Activated CD4-positive, alpha-beta memory T cell treated with anti-CD3 and anti-CD28 coated beads for 36 hours (primary cell): ENCODE data around the gene INMT. TPM values are rescaled to one million over a fixed set of nuclear protein-coding genes. Genes with fewer than 3 reads are reported as not detected.
"Not testable (repeated sequence)": the region's sequence is repeated elsewhere in the genome, so short reads cannot be mapped to it uniquely, and the experiment has no call there.

Source experiments
- CTCF ChIA-PET: fragments of 350-600 bp; sonication (Branson Sonifier 250); formaldehyde crosslinking; loops from one replicate; lab custom pipeline; 2021; ENCODE audit warnings: antibody characterized with exemption, inconsistent platforms; lab: Charles Lee
- POLR2A ChIA-PET: fragments of 350-600 bp; sonication (Branson Sonifier 250); formaldehyde crosslinking; loops from one replicate; lab custom pipeline; 2021; ENCODE audit warnings: antibody characterized with exemption; lab: Charles Lee
- DNase-seq: peaks from one replicate; pipeline ENCODE4 v3.0.0-alpha.2; 2020
- H3K27ac Mint-ChIP-seq: one replicate; pipeline ENCODE4 v1.8.0; 2021; ENCODE audit warnings: mixed read lengths
- H3K27me3 Mint-ChIP-seq: one replicate; pipeline ENCODE4 v1.8.0; 2021; ENCODE audit warnings: mixed read lengths
- H3K36me3 Mint-ChIP-seq: one replicate; pipeline ENCODE4 v1.8.0; 2021; ENCODE audit warnings: mixed read lengths
- H3K4me1 Mint-ChIP-seq: one replicate; pipeline ENCODE4 v1.8.0; 2021; ENCODE audit warnings: low read depth, mixed read lengths
- H3K4me3 Mint-ChIP-seq: one replicate; pipeline ENCODE4 v1.8.0; 2021; ENCODE audit warnings: mild to moderate bottlenecking, mixed read lengths
- H3K9me3 Mint-ChIP-seq: one replicate; pipeline ENCODE4 v1.8.0; 2021; ENCODE audit warnings: mixed read lengths
- intact Hi-C: fragments of 100-400 bp; cut with micrococcal nuclease; formaldehyde crosslinking; loops from one replicate; pipeline ENCODE4 v1.15.1; 2023
- total RNA-seq, 2 experiments: library from RNA; stranded (reverse); gene quantifications; one replicate each; pipeline ENCODE4 v1.2.3, GENCODE V29; 2021

The INMT gene
- total RNA-seq, 2 experiments from 2014 or later = not detected

DNA sequence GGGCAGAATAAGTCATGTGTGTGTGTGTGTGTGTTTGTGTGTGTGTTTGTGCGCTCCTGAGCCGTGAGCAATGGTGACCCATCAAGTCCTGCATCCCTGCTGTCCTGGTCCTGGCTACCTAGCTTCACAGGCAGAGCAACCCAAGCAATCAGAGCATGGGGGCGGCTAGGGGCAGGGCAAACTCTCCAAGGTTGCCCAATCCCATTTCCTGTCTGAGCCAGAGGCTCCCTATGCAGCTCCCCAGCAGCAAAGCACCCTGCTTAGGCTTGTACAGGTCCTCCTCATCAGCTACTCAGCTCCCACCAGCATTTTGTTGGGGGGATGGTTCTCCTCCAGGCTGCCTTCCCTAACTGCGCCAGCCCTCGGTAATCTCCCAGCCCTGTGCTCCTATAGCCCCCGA is 38.5 kb upstream of the INMT start:
- peaks cover 17% of the 10 kb centered on the region for H3K36me3 Mint-ChIP-seq
- intact Hi-C loops = no loop called here
- no peaks in the 10 kb centered on the region for H3K27me3 Mint-ChIP-seq
- H3K4me1 Mint-ChIP-seq = no peaks in the 10 kb centered on the region
- ChIA-PET CTCF (no interaction called here), POLR2A (no interaction called here)
- H3K4me3 Mint-ChIP-seq = no peak overlapping the region
- H3K27ac Mint-ChIP-seq = no peak overlapping the region
- H3K9me3 Mint-ChIP-seq = peaks cover 16% of the 10 kb centered on the region
- DNase-seq = no peak

DNA sequence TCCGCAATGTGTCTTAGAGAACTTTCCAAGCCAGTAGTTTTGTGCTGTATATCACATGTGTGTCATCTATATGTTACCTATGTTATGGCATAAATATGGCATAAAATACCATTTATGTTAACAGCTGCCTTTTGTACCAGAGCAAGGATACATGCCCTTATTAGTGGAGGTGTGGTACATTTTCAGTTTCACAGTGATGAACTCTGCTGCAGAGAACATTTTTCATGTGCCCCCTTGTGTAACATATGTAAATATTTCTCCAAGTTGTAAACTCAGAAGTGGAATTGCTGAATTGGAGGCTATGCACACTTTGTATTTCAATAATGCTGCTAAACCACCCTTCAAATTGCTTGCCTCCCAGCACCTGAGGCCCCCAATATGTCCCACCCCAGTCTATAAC is 37.8 kb upstream of the INMT start:
- CTCF ChIA-PET = no interaction called here
- H3K36me3 Mint-ChIP-seq = peaks cover 24% of the 10 kb centered on the region
- POLR2A ChIA-PET = no interaction called here
- H3K4me3 Mint-ChIP-seq = no peak overlapping the region
- H3K27ac Mint-ChIP-seq = no peak overlapping the region
- DNase-seq = no peak
- no peaks in the 10 kb centered on the region for H3K27me3 Mint-ChIP-seq
- no peaks in the 10 kb centered on the region for H3K4me1 Mint-ChIP-seq
- intact Hi-C loops = no loop called here
- peaks cover 23% of the 10 kb centered on the region for H3K9me3 Mint-ChIP-seq

DNA sequence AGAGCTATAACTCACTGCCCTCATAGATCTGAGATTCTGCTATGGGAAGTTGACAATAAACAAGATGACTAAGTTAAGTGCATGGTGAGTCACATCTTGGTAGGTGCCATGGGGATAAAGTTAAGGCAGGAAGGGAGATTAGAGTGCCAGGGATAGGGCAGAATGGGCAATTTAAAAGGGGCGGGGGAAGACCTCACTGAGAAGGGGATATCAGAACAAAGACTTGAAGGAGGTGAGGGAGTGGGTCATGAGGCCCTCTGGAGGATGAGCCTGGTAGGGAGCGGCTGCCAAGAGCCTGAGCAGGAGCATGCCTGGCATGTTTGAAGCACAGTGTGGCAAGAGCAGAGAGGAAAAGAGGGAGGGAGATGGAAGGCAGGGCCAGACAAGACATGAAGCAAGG is 34.8 kb upstream of the INMT start:
- CTCF ChIA-PET = interaction anchor here (0.8 kb wide), 1 partner anchor 24 kb away, joined by 3 read pairs; no protein-coding TSS in a partner anchor
- Mint-ChIP-seq H3K36me3 (peaks cover 36% of the 10 kb centered on the region), H3K27me3 (no peaks in the 10 kb centered on the region), H3K4me1 (no peaks in the 10 kb centered on the region), H3K4me3 (no peak overlapping the region), H3K9me3 (peaks cover 31% of the 10 kb centered on the region), H3K27ac (no peak overlapping the region)
- intact Hi-C loops = no loop called here
- POLR2A ChIA-PET = no interaction called here
- no peak for DNase-seq

DNA sequence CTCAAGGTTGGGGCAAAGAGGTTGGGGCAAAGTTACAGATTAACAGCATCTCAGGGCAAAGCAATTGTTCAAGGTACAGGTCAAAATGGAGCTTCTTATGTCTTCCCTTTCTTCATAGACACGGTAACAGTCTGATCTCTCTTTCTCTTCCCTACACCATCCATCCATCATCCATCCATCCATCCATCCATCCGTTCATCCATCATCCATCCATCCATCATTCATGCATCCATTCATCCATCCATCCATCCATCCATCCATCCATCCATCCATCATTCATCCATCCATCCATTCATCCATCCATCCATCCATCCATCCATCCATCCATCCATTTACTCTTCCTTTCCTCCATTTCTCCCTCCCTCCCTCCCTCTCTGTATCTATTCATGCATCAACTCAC is 32.5 kb upstream of the INMT start:
- DNase-seq, intact Hi-C loops, H3K4me1 Mint-ChIP-seq, POLR2A ChIA-PET, H3K27ac Mint-ChIP-seq, CTCF ChIA-PET, H3K27me3 Mint-ChIP-seq, H3K4me3 Mint-ChIP-seq: not testable (repeated sequence)
- Mint-ChIP-seq H3K36me3 (peaks cover 36% of the 10 kb centered on the region), H3K9me3 (peaks cover 31% of the 10 kb centered on the region)

DNA sequence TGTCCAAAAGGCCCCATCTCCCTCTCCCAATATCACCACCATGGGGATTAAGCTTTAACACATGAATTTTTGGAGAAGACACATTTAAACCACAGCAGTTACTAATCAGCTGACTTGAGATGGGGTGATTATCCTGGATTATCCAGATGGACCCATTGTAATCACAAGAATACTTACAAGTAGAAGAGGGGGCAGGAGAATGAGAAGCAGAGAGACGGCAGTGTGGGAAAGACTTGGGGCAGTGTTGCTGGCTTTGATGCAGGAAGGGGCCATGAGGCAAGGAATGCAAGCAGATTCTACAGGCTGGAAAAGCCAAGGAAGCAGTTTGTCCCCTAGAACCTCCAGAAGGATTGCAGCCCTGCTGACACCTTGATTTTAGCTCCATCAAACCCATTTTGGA is 30.7 kb upstream of the INMT start:
- H3K4me1 Mint-ChIP-seq = peaks cover 7% of the 10 kb centered on the region
- peaks cover 31% of the 10 kb centered on the region for H3K9me3 Mint-ChIP-seq
- no peak overlapping the region for H3K27ac Mint-ChIP-seq
- no peak overlapping the region for H3K4me3 Mint-ChIP-seq
- H3K36me3 Mint-ChIP-seq = peaks cover 34% of the 10 kb centered on the region
- intact Hi-C loops = no loop called here
- H3K27me3 Mint-ChIP-seq = no peaks in the 10 kb centered on the region
- CTCF ChIA-PET = interaction anchor here (3.3 kb wide), 1 partner anchor 19 kb away, joined by 14 read pairs; no protein-coding TSS in a partner anchor
- no peak for DNase-seq
- POLR2A ChIA-PET = no interaction called here

DNA sequence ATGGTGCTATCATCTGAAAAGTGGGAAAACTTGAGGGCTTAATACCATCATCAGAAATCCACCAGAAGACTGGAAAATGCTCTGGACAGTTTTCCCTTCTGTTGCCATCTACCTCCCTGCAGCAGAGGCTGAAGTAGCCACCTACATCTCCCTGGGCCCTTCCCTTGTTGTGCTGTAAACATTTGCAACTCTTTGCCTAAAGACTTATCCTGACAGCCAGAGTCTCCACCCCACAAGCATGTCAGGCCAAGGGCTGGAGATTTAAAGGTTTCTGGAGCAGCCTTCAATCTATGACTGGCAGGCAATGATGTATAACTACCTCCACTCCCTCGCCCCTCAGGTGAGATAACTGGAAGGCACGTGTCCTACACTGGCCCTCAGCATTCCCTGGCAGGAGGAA is 29.7 kb upstream of the INMT start:
- H3K27ac Mint-ChIP-seq = no peak overlapping the region
- intact Hi-C loops = no loop called here
- peaks cover 29% of the 10 kb centered on the region for H3K36me3 Mint-ChIP-seq
- peaks cover 26% of the 10 kb centered on the region for H3K9me3 Mint-ChIP-seq
- H3K4me3 Mint-ChIP-seq = no peak overlapping the region
- peaks cover 16% of the 10 kb centered on the region for H3K4me1 Mint-ChIP-seq
- CTCF ChIA-PET = interaction anchor here (3.3 kb wide), 1 partner anchor 18 kb away, joined by 14 read pairs; no protein-coding TSS in a partner anchor
- no peak for DNase-seq
- POLR2A ChIA-PET = no interaction called here
- no peaks in the 10 kb centered on the region for H3K27me3 Mint-ChIP-seq

DNA sequence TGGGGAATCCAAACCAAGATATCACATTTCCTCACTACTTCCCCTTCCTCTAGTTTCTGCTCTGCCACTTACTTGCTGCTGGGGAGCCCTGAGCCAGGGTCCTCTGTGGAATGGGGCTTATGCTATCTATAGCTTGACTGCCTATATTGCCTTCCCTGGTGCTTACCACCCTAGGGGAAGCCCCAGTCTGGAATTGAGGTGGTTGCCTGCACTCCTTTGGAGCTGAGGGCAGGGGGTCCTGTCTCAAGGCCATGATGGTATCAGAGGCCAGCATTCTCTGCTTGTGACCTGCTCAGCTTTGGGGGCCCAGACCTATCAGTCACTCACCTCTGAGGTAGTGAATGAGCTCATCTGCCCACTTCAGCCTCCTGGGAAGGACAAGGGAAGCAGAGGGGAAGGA is 29.3 kb upstream of the INMT start:
- CTCF ChIA-PET = interaction anchor here (3.3 kb wide), 1 partner anchor 18 kb away, joined by 14 read pairs; no protein-coding TSS in a partner anchor
- H3K9me3 Mint-ChIP-seq = peaks cover 23% of the 10 kb centered on the region
- no peak overlapping the region for H3K4me3 Mint-ChIP-seq
- no peak for DNase-seq
- H3K4me1 Mint-ChIP-seq = peaks cover 21% of the 10 kb centered on the region
- H3K27ac Mint-ChIP-seq = no peak overlapping the region
- intact Hi-C loops = no loop called here
- H3K36me3 Mint-ChIP-seq = peaks cover 26% of the 10 kb centered on the region
- POLR2A ChIA-PET = no interaction called here
- no peaks in the 10 kb centered on the region for H3K27me3 Mint-ChIP-seq

DNA sequence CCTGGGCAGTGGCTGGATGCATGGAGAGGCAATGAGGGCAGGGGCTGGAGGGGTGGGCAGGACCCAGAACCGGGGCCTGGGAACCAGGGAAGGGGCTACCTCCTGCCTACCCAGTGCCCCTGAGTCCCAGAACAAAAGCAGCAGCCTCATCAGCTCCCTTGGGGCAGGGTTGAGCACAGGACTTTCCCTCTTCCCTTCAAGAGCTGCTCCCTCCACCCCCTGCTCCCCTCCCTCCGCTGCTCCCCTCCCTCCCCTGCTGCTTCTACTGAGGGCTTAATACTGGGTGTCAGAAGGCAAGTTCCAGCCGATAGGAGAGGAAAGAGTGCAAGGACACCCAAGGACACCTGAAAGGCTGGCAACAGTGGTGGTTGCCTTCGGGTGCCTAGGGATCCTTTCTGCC is 28.2 kb upstream of the INMT start:
- H3K9me3 Mint-ChIP-seq = peaks cover 12% of the 10 kb centered on the region
- no peak overlapping the region for H3K4me3 Mint-ChIP-seq
- ChIA-PET POLR2A (no interaction called here), CTCF (interaction anchor here (3.3 kb wide), 1 partner anchor 17 kb away, joined by 14 read pairs; no protein-coding TSS in a partner anchor)
- intact Hi-C loops = no loop called here
- DNase-seq = no peak
- H3K27ac Mint-ChIP-seq = no peak overlapping the region
- H3K27me3 Mint-ChIP-seq = no peaks in the 10 kb centered on the region
- peaks cover 15% of the 10 kb centered on the region for H3K36me3 Mint-ChIP-seq
- peaks cover 32% of the 10 kb centered on the region for H3K4me1 Mint-ChIP-seq

DNA sequence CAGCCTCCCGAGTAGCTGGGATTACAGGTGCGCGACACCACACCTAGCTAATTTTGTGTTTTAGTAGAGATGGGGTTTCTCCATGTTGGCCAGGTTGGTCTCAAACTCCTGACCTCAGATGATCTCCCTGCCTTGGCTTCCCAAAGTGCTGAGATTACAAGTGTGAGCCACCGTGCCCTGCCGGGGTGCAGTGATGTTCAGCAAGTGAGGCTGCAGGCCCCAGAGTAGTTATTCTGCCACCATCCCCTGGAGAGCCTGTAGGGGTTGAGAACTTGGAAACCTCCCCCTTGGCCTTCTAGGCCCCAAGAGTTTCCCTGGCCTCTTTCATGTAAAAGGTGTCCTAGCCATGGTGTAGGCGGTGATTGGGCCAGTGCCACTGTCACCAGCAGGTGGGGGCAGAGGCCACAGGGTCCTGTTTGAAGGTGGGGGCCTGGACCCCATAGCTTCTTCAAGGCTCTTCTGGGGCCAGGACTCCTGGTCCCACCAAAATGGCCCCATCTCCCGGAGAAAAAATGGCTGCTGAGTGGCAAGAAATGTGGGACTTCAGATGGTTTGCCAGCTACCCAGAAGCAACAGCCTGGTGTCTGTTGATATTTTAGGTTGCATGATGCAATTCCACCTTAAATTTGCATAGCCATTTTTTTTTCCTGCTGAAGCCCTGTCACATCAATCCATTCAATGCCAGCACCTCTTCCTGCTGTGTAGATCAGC is 25.5 kb upstream of the INMT start:
- H3K9me3 Mint-ChIP-seq = no peaks in the 10 kb centered on the region
- no peaks in the 10 kb centered on the region for H3K27me3 Mint-ChIP-seq
- ChIA-PET POLR2A (no interaction called here), CTCF (interaction anchor here (0.6 to 5.5 kb wide), 3 partner anchors 13 to 257 kb away, joined by 3 to 48 read pairs (median 4); no protein-coding TSS in a partner anchor)
- no peaks in the 10 kb centered on the region for H3K36me3 Mint-ChIP-seq
- intact Hi-C loops = loop anchor here (1.0 to 2.0 kb wide), 2 partner anchors 12 to 132 kb away; partner anchors contain the start of gene GARS1
- DNase-seq = peak; percentile 42
- H3K27ac Mint-ChIP-seq = peak overlapping the region; percentile 79
- H3K4me1 Mint-ChIP-seq = peaks cover 38% of the 10 kb centered on the region
- peak overlapping the region; percentile 65 for H3K4me3 Mint-ChIP-seq

DNA sequence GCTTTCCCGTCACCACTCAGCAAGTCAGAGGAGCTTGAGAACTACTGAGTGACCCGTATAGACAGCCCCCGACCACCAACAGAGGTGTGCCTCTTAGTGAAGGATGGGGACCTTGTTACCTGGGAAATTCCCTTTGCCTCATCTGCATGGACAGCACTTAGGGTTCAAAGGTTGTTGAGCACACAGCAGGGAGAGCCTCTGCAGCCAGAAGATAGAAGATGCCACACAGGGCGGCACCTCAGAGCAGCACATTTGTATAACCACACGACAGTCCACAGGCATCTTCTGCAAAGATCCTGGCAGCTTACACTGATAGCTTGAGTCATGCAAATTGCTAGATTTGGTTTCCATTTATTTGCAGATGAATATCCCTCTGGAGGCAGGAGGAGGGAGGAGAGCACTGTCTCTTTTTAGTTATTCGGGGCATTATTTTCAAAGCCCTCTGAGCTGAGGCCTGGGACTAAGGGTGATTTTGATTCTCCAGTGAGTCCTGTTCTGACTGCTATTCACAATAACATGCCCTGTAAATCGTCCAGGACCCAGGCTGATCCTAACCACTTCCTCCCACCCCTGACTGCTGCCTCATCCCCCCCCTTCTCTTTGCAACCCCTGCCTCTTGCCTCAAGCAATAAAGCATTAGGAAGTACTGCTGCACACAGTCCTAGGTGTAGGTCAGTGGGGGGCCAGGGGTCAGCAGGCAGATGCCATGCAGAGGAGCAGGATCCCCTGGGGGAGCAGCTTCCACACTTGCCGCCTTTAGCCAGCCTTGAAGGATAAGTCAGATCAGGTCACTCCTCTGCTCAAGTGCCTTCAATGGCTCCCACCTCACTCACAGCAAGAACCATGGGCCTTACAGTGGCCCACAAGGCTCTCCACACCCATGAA is 24.6 kb upstream of the INMT start:
- POLR2A ChIA-PET = interaction anchor here (0.7 kb wide), 1 partner anchor 11 kb away, joined by 3 read pairs; no protein-coding TSS in a partner anchor
- peaks cover 44% of the 10 kb centered on the region for H3K4me1 Mint-ChIP-seq
- H3K4me3 Mint-ChIP-seq = peak overlapping the region; percentile 65
- H3K9me3 Mint-ChIP-seq = no peaks in the 10 kb centered on the region
- H3K27ac Mint-ChIP-seq = peak overlapping the region; percentile 79
- no peaks in the 10 kb centered on the region for H3K27me3 Mint-ChIP-seq
- CTCF ChIA-PET = interaction anchor here (0.6 to 5.5 kb wide), 3 partner anchors 12 to 256 kb away, joined by 3 to 48 read pairs (median 4); no protein-coding TSS in a partner anchor
- intact Hi-C loops = loop anchor here (1.0 to 2.0 kb wide), 2 partner anchors 11 to 133 kb away; partner anchors contain the start of gene GARS1
- H3K36me3 Mint-ChIP-seq = no peaks in the 10 kb centered on the region
- peak; percentile 71 for DNase-seq

DNA sequence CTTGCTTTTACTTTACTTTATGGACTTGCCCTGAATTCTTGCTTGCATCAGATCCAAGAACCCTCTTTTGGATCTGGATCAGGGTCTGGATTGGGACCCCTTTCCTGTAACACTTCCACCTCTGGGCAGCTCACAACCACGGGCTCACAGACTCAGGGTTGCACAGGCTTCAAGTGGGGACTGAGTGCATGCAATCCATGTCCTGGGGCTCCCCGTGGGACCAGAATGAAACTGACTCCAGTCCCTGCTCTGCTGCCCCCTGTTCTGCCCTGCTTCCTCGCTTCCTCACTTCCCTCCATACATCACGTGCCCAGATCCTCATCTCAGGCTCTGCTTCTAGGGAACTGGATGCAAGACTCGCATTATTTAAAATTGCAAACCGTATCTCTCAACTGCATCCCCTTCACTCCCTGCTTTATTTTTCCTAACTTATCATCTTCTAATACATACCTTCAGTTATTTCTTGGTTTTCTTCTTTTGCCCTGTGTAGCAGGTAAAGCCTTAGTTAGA is 23.3 kb upstream of the INMT start:
- intact Hi-C loops = no loop called here
- no peak overlapping the region for H3K27ac Mint-ChIP-seq
- POLR2A ChIA-PET = no interaction called here
- H3K9me3 Mint-ChIP-seq = no peaks in the 10 kb centered on the region
- H3K4me3 Mint-ChIP-seq = no peak overlapping the region
- H3K27me3 Mint-ChIP-seq = no peaks in the 10 kb centered on the region
- no peak for DNase-seq
- CTCF ChIA-PET = interaction anchor here (5.5 kb wide), 1 partner anchor 11 kb away, joined by 48 read pairs; no protein-coding TSS in a partner anchor
- peaks cover 44% of the 10 kb centered on the region for H3K4me1 Mint-ChIP-seq
- H3K36me3 Mint-ChIP-seq = no peaks in the 10 kb centered on the region
